NCI-H526 treated with DMSO at 0.1 percent for 48 hours (cell line): ENCODE results near the gene DDIAS.
"Not testable (repeated sequence)": the region's sequence is repeated elsewhere in the genome, so short reads cannot be mapped to it uniquely, and the experiment has no call there.

Experiments
- DNase-seq: peaks from one replicate; lab custom pipeline; 2025; lab: John Stamatoyannopoulos, UW

Gene DDIAS

DNA sequence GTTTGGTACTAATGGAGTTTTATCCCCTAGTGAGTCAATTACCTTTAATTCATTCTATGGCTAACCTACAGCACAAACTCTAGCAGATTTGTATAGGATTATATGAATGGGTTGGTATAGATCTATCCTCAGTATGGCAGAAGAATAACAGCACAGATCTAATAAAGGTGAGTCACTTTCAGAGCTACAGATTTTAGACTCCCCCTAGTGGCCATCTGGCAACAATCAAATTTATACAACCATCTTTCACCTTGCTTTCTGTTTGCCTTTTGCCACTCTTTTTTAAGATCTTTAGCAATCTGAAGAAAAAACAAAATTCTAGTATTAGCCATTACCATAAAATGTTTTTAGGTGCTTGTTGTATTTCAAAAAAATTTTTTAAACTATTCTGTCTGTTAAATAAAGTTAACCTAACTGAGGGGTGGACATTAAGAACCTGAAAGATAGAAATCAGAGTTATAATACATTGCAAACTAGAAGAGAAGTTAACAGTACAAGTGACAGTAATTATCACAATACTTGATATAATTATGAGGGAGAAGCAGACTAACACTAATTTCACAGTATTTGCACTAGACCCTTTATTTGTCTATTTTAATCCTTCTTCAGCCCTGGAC lies 25.8 kb downstream of the DDIAS start:
- DNase-seq: peak; percentile 28

DNA sequence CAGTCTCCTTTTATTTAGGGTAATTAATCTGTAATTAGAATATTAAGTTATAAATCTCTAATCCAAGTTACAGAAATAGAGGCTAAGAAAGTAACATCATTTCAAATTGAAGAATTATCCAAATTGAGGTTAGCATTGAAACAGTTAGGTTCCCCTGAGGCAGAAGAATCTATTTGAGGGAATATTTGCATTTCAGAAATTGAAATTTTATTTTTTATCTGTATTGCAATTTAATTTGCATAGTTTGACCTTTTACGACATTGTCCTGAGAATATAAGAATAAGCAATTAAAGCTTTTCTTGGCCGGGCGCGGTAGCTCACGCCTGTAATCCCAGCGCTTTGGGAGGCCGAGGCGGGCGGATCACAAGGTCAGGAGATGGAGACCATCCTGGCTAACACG lies 27.6 kb downstream of the DDIAS start:
- DNase-seq: no peak

DNA sequence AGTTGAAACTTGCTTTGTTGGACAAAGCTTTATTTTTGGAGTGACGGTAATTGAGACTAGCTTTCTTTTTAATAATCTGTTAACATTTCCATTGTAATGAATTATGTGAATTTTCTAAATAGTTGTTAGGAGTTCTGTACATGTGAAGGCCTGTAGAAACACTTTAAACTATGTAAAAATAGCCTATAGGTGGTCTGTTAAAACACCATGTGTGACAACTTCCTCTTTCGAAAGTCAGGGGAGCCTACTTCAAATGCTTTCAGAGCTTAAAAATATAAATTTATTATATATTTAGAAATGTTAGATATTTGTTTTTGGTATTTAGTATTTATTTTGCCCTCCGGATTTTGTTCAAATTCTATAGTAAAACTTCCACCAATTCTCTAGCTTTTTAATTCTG lies 28.7 kb downstream of the DDIAS start:
- DNase-seq: no peak

DNA sequence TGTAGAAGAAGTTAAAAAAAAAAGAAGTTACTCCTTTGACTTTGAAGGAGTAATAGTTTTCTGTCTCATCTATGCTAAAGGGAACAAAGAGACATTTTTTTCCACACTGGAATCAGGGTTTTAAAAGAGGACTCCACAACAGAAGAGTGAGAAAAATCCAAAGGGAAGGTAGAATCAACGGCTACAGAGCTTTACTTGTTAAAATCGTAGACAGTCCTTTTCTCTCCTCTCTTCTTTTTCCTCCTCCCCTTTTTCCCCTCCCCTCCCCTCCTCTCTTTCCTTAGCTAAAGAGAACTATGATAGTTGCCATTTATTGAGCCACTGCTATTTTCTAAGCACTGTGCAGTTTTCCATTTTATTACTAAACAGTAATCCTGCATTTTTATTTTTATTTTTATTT lies 29.2 kb downstream of the DDIAS start:
- no peak for DNase-seq

DNA sequence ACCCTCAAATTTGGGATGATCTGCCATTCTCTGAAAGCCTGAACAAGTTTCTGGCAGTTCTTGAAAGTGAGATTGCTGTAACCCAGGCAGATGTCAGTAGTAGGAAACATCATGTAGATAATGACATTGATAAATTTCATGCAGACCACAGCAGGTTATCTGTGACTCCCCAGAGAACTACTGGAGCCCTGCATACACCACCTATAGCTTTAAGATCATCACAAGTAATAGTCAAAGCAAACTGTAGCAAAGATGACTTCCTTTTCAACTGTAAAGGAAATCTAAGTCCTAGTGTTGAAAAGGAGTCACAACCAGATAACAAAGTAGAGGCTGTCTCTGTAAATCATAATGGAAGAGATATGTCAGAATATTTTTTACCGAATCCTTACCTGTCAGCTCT lies 31.0 kb downstream of the DDIAS start:
- no peak for DNase-seq

DNA sequence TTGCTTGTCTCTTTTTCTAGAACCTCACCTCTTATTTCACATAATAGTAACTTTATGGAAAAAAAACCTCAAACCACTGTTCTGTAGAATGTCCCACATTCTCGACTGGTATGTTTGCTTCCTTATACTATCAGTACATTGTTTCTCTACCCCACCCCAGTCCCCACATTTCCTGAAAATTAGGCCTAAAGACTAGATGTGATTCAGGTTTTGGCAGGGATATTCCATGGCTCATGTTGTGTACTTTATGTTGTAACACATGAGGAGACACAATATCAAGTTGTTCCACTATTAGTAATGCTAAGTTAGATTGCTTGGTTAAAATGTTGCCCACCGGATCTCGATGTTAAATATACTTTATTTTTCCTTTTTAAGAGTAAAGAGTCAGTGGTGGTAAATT lies 34.7 kb downstream of the DDIAS start:
- DNase-seq: no peak

DNA sequence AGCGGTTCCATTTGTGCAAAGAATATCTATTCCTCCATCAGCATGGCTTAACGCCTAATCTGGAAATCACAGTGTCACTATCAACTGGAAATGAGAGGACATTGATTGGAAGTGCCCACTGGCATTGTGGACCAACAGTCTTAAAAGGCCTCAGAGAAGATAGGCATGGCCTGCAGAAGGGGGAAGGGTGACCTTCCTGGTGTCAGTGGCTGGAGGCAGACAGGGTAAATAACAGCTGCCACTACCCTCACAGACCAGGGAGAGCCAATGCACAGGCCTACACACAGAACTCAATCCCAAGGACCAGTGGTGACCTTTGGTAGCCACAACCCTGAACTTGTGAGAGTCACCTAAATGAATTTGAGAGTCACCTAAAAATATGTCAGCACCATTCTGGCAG lies 36.0 kb downstream of the DDIAS start:
- no peak for DNase-seq

DNA sequence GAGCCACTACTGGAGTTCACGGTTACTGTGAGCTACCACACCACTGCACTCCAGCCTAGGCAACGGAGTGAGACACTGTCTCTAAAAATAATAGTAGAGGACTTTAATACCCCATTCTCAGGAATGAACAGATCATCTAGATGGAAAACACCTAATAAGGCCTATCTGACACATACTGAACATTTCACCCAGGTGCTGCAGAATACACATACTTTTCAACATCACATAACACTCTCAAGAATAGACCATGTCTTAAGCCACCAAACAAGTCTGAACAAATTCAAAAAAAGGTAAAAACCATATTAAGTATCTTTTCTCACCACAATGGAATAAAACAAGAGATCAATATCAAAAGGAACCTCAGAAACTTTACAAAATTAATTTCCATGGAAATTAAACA lies 37.9 kb downstream of the DDIAS start:
- no peak for DNase-seq

DNA sequence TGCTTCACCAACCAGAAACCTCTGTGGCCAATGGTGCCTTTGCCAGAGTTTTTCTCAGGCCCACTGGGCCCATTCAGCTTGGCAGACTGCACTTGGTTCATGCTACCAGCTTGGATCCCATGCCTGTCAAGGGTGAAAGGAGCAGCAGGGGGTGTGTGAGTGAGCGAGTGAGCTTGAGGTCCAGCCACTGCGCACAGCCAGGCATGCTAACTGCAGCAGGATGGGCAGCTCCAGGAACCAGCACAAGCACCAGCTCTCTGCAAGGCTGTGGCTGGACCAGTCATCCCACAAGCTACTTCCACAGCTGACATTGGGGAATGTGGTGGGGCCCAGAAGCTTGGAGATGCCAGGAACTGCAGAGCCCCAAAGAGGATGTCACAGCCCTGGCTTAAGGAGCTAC lies 40.8 kb downstream of the DDIAS start:
- DNase-seq: no peak

DNA sequence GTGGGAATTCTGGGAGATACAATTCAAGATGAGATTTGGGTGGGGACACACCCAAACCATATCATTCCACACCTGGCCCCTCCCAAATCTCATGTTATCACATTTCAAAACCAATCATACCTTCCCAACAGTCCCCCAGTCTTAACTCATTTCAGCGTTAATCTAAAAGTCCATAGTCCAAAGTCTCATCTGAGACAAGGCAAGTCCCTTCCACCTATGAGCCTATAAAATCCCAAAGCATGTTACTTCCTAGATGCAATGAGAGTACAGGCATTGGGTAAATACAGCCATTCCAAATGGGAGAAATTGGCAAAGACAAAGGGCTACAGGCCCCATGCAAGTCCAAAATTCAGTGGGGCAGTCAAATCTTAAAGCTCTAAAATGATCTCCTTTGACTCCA lies 41.9 kb downstream of the DDIAS start:
- DNase-seq: not testable (repeated sequence)

DNA sequence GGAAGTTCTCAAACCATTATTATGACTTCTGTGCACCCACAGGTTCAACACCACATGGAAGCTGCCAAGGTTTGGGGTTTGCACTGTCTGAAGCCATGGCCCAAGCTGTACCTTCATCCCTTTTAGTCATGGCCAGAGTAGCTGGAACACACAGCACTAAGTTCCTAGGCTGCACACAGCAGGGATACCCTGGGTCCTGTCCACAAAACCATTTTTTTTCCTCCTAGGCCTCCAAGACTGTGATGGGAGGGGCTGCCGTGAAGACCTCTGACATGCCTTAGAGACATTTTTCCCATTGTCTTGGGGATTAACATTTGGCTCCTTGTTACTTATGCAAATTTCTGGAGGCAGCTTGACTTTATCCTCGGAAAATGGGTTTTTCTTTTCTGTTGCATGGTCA lies 42.7 kb downstream of the DDIAS start:
- no peak for DNase-seq

DNA sequence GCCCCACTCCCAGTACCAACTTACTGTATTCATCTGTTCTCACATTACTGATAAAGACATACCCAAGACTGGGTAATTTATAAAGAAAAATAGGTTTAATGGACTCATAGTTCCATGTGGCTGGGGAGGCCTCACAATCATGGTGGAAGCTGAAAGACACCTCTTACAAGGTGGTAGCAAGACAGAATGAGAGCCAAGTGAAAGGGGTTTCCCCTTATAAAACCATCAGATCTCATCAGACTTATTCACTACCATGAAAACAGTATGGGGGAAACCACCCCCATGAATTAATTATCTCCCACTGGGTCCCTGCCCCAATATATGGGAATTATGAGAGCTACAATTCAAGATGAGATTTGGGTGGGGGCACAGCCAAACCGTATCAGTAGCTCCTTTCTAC lies 43.5 kb downstream of the DDIAS start:
- DNase-seq: not testable (repeated sequence)

DNA sequence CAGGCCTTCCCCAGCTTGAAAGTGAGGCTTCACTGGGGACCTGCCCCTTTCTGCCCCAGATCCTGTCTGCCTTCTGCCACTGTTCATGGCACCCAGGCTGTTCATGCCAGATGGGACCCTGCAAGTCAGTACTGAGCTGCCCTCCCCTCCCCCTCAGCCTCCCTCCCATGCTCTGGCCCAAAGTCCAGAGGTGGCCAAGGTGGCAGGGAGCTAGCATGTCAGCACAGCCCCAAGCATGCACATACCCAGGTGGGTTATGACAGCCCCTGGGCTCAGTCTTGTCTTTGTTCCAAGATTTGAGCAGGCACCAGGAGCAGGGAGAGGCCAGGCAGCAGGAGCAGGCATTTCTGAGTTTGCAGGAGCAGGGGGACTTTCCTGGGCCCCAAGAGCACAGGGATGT lies 44.1 kb downstream of the DDIAS start:
- DNase-seq: no peak

DNA sequence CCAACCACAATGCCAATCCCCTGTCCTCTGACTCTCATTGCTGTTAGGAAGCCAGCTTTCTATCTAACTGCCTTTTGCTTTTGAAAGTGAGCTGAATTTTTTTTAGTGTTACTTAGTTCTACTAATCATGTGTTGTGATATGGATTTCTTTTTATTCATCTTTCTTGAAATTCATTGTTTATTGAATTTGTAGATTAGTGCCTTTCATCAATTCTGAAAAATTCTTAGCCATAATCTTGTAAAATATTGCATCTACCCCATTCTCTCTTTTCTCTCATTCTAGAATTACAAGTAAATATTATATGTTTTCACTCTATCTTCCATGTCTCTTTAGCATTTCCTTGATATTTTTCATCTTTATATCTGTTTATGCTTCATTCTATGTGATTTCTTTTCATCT lies 47.8 kb downstream of the DDIAS start:
- DNase-seq: no peak

DNA sequence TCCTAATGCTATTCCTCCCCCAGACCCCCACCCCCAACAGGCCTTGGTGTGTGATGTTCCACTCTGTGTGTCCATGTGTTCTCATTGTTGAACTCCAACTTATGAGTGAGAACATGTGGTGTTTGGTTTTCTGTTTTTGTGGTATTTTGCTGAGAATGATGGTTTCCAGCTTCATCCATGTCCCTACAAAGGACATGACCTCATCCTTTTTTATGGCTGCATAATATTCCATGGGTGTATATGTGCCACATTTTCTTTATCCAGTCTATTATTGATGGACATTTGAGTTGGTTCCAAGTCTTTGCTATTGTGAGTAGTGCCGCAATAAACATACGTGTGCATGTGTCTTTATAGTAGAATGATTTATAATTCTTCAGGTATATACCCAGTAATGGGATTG lies 49.0 kb downstream of the DDIAS start:
- DNase-seq: not testable (repeated sequence)

DNA sequence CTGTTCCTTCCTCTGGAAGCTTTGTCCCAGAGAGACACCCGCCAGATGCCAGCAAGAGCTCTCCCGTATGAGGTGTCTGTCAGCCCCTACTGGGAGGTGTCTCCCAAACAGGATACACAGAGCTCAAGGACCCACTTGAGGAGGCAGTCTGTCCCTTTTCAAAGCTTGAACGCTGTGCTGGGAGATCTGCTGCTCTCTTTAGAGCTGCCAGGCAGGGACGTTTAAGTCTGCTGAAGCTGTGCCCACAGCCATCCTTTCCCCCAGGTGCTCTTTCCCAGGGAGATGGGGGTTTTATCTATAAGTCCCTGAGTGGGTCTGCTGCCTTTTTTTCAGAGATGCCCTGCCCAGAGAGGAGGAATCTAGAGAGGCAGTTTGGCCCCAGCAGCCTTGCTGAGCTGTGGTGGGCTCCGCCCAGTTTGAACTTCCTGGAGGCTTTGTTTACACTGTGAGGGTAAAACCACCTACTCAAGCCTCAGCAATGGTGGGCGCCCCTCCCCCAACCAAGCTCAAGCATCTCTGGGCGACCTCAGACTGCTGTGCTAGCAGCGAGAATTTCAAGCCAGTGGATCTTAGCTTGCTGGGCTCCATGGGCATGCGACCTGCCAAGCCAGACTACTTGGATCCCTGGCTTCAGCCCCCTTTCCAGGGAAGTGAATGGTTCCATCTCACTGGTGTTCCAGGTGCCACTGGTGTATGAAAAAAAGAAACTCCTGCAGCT lies 54.4 kb downstream of the DDIAS start:
- DNase-seq: not testable (repeated sequence)

DNA sequence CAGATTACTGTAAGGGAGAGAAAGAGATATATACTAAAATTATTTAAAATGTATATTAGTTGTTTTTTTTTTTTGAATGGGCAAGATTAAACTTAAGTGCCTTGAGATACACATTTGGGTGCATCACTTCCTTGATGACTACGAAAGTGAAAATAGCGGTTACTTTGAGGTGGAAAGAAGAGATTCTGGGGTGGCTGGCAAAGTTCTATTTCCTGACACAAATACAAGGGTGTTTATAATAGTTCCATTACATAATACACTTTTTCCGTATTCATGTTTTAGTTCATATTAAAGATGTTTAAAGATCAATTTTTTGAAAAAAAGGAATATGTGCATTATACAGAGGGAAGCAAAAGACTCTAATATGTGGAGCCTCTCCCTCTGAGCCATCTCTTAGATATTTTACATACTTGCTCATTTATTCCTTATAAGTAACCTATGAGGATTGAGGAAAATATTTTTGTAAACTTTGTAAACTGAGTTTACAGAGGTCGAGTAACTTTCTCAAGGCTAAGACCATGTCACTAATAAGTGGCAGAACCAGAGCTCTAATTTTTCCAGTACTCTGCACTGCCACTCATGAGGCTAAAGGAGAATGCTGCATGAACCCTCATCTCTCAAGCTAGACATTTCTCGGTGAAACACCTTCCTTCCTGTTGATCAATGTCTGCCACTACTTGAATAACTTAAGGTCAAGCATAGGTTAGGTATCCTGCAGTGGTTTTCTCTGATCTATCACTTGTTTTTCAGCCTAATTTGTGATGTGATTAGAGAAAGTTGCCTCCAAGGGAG lies 58.6 kb downstream of the DDIAS start:
- no peak for DNase-seq

DNA sequence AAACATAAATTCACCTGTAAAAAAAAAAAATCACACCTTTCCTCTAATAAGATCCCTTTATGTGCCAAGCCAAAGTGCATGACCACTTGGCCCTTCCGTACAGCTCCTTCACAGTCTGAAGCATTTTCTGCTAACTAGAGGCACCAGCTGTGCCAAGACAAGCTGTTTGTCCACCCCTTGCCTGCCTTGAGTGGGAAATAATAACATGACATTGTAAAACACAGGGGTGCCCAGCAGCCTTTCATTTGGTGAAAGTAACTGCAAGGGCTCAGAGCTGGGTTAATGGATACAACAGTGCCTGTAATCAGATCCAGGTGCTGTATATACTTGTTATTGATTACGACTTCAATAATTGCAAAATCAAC lies 59.2 kb downstream of the DDIAS start:
- no peak for DNase-seq

DNA sequence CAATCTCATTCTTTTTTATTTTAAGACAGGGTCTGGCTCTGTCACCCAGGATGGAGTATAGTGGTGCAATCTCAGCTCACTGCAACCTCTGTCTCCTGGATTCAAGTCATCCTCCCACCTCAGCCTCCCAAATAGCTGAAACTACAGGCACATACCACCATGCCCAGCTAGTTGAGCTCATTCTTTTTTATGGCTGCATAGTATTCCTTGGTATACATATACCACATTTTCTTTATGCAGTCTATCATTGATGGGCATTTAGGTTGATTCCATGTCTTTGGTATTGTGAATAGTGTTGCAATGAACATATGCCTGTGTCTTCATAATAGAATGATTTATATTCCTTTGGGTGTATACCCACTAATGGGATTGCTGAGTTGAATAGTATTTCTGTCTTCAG lies 60.5 kb downstream of the DDIAS start:
- not testable (repeated sequence) for DNase-seq

DNA sequence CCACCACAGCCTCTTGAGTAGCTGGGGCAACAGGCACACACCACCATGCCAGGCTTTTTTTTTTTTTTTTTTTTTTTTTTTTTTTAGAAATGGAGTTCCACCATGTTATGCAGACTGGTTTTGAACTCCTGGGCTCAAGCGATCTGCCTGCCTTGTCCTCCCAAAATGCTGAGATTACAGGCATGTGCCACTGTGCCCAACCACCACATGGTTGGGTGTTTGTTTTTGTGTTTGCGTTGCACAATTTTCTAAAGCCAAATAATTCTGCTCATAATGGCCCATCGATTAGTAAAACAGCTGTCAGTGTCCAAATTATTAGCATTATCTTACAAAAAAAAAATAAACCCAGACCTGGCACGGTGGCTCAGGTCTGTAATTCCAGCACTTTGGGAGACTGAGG lies 65.8 kb downstream of the DDIAS start:
- no peak for DNase-seq

DNA sequence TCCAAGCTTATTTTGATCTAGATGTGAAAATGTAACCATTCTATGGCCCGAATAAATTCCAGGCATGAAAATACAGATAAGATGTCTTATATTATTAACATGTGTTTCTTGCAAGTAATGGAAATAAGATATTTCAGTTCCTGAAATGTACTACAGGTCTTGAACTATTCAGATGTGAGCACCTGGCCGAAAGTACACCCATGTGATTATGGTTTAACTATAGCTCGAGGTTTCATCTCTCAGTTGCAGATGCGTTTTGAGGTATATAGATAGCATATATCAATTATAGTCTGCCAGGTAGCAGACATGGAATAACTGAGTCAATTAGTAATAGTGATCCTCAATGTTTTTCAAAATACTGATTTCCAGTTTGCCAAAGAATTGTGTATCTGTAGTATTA lies 68.3 kb downstream of the DDIAS start:
- no peak for DNase-seq

DNA sequence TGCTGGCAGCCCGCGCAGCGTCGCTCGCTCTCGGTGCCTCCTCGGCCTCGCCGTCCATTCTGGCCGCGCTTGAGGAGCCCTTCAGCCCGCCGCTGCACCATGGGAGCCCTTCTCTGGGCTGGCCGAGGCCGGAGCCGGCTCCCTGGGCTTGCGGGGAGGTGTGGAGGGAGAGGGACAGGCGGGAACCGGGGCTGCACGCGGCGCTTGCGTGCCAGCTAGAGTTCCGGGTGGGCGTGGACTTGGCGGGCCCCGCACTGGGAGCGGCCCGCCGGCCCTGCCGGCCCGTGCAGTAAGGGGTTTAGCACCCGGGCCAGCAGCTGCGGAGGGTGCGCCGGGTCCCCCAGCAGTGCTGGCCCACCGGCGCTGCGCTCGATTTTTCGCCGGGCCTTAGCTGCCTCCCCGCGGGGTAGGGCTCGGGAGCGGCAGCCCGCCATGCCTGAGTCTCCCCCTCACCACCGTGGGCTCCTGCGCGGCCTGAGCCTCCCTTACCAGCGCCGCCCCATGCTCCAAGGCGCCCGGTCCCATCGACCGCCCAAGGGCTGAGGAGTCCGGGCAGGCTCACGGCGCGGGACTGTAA lies 69.1 kb downstream of the DDIAS start:
- DNase-seq: not testable (repeated sequence)

DNA sequence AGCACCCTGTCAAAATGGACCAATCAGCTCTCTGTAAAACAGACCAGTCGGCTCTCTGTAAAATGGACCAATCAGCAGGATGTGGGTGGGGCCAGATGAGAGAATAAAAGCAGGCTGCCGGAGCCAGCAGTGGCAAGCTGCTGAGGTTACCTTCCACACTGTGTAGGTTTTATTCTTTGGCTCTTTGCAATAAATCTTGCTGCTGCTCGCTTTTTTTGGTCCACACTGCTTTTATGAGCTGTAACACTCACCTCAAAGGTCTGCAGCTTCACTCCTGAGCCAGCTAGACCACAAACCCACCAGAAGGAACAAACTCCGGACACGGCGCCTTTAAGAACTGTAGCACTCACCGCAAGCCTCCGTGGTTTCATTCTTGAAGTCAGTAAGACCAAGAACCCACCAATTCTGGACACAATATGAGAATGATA lies 70.0 kb downstream of the DDIAS start:
- not testable (repeated sequence) for DNase-seq
